Osteoblast (primary cell): ENCODE data around the gene RHBDL1. TPM values are rescaled to one million over a fixed set of nuclear protein-coding genes. Genes with fewer than 3 reads are reported as not detected.
"Not testable (repeated sequence)": the region's sequence is repeated elsewhere in the genome, so short reads cannot be mapped to it uniquely, and the experiment has no call there.

ENCODE experiments used
- DNase-seq: peaks from one replicate; pipeline ENCODE4 v3.0.0; 2011; ENCODE audit warnings: low spot score, mixed read lengths; ENCODE audit not compliant: insufficient read length; ENCODE audit errors: missing footprints
- H2AFZ ChIP-seq: 2 replicates; pipeline ENCODE4 v1.6.0; 2011; ENCODE audit warnings: mild to moderate bottlenecking, low read length
- H3K27ac ChIP-seq: 2 replicates; pipeline ENCODE4 v1.5.1; 2011; ENCODE audit warnings: mild to moderate bottlenecking, low read depth, low read length, moderate library complexity
- H3K27me3 ChIP-seq: 2 replicates; pipeline ENCODE4 v1.6.0; 2012; ENCODE audit warnings: mild to moderate bottlenecking, control low read depth, inconsistent platforms, low read length, moderate library complexity; ENCODE audit not compliant: insufficient read depth
- H3K36me3 ChIP-seq: 2 replicates; pipeline ENCODE4 v1.5.1; 2011; ENCODE audit warnings: mild to moderate bottlenecking, low read length, control low read depth, moderate library complexity; ENCODE audit not compliant: insufficient read depth
- H3K4me1 ChIP-seq: 2 replicates; pipeline ENCODE4 v1.5.1; 2011; ENCODE audit warnings: mild to moderate bottlenecking, low read length, control low read depth, moderate library complexity; ENCODE audit not compliant: insufficient read depth
- H3K4me2 ChIP-seq: 2 replicates; pipeline ENCODE4 v1.6.0; 2011; ENCODE audit warnings: mild to moderate bottlenecking, low read length; ENCODE audit not compliant: insufficient read depth
- H3K4me3 ChIP-seq: fragments of 200-600 bp; sonication (generic); 3 replicates; pipeline ENCODE4 v1.5.1; 2012; ENCODE audit warnings: mild to moderate bottlenecking, low read length, inconsistent platforms; ENCODE audit not compliant: insufficient read depth
- H3K79me2 ChIP-seq: 2 replicates; pipeline ENCODE4 v1.6.0; 2012; ENCODE audit warnings: mild to moderate bottlenecking, low read length, control low read depth, inconsistent platforms; ENCODE audit not compliant: insufficient read depth
- H3K9me3 ChIP-seq: 2 replicates; pipeline ENCODE4 v1.5.1; 2011; ENCODE audit warnings: low read depth, low read length, control low read depth
- H4K20me1 ChIP-seq: 2 replicates; pipeline ENCODE4 v1.6.0; 2012; ENCODE audit warnings: mild to moderate bottlenecking, low read length, control low read depth; ENCODE audit not compliant: insufficient read depth
- CTCF ChIP-seq: IDR thresholded peaks from 2 replicates; pipeline ENCODE4 v1.5.1; 2011; ENCODE audit warnings: mild to moderate bottlenecking, low read depth, low read length, moderate library complexity; ENCODE audit errors: extremely low read depth
- total RNA-seq: library from RNA; depleted of rRNA; stranded (reverse); fragments of >200 nt; gene quantifications from 2 replicates; pipeline ENCODE4 v1.2.3, GENCODE V29; 2012

The RHBDL1 gene
- total RNA-seq, 1 donor = 1.1 TPM

DNA sequence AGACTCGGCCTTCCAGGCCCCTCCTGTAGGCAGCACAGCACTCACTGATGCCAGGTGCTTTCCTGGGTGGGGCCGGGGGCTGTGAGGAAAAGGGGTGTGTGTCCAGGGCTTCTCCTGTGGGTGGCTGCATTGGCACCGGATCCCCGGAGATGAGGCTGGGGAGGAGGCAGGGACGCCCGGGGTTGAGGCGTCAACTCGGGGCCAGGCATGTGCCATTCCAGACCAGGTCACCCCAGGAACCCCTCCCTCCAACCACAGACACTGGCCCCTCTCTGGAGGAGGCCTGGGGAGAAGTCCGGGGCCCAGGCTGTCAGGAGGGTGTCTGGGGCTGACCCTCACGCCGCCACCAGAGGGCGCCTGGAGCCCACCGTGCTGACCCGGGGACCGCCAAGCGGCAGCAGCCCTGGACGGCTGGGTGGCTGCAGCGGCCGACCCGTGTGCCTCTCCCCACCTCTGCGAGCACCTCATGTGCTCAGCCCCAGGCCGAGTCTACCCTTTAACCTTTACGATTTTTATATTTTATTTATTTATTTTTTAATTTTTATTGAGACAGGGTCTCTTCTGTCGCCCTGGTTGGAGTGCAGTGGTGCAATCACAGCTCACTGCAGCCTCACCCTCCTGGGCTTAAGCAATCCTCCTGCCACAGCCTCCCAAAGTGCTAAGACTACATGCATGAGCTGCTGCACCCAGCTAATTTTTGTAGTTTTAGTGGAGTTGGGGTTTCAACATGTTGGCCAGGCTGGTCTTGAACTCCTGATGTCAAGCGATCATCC is 36.3 kb downstream of the RHBDL1 start:
- Histone ChIP-seq H3K79me2 (peaks cover 6% of the 10 kb centered on the region), H3K27me3 (peaks cover 31% of the 10 kb centered on the region), H3K9me3 (no peaks in the 10 kb centered on the region), H3K4me2 (no peak overlapping the region), H4K20me1 (peaks cover 9% of the 10 kb centered on the region), H3K36me3 (no peaks in the 10 kb centered on the region), H2AFZ (no peak overlapping the region), H3K4me1 (peaks cover 18% of the 10 kb centered on the region), H3K4me3 (no peak overlapping the region), H3K27ac (no peak overlapping the region)
- peak; percentile 100 for DNase-seq
- peak; percentile 82 for TF ChIP-seq CTCF

DNA sequence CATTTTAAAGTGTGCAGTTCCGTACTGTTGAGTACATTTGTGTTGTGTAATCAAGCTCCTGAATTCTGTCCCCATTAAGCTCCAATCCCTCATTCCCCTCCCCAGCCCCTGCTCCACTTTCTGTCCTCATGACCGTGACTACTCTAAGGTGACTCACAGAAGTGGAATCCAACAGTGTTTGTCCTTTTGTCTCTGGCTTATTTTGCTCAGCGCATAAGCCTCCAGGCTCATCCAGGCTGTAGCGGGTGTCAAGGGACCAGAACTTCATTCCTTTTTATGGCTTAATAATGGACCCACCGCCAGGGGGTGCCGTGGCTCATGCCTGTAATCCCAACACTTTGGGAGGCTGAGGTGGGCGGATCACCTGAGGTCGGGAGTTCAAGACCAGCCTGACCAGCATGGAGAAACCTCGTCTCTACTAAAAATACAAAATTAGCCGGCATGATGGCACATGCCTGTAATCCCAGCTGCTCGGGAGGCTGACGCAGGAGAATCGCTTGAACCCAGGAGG is 37.3 kb downstream of the RHBDL1 start:
- Histone ChIP-seq H3K27me3 (peaks cover 24% of the 10 kb centered on the region), H3K4me1 (peaks cover 18% of the 10 kb centered on the region), H3K4me2 (peak overlapping the region; percentile 3)
- H4K20me1 ChIP-seq, H2AFZ ChIP-seq, H3K36me3 ChIP-seq, H3K9me3 ChIP-seq, H3K4me3 ChIP-seq, H3K27ac ChIP-seq, H3K79me2 ChIP-seq: not testable (repeated sequence)
- peak; percentile 56 for TF ChIP-seq CTCF
- DNase-seq = peak; percentile 98

DNA sequence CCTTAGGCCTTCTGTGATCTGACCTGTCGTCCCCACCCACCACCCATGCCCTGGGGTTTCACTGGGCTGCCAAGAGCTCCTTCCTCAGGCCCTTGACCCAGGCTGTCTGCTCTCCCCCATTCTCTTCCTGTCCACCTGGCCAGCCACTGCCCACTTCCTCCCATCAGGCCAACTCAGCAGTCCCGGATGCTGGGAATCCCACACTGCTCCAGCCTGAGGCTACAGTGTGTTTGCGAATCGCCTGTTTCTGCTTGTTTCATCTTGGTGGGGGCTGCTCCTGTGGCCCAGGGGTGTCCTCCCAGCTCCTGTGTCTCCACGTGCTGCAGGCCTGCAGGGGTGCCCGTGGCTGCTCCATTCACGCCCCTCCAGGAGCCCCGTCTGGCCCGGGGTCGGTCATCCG is 38.6 kb downstream of the RHBDL1 start:
- no peak overlapping the region for H3K4me3 ChIP-seq
- H3K27me3 ChIP-seq = peaks cover 12% of the 10 kb centered on the region
- peaks cover 7% of the 10 kb centered on the region for H4K20me1 ChIP-seq
- no peaks in the 10 kb centered on the region for H3K36me3 ChIP-seq
- no peak overlapping the region for H2AFZ ChIP-seq
- H3K9me3 ChIP-seq = no peaks in the 10 kb centered on the region
- no peak for TF ChIP-seq CTCF
- peaks cover 18% of the 10 kb centered on the region for H3K4me1 ChIP-seq
- peaks cover 6% of the 10 kb centered on the region for H3K79me2 ChIP-seq
- no peak overlapping the region for H3K4me2 ChIP-seq
- no peak for DNase-seq
- no peak overlapping the region for H3K27ac ChIP-seq

GRCh38 chr16:714558-715476 is 39.3 kb downstream of the RHBDL1 start, which contains the start of gene METRN:
Gene METRN, plus strand, starts transcription at chr16:715118. Its CDS starts 172 bp downstream, at chr16:715290.
- H4K20me1 ChIP-seq = peaks cover 7% of the 10 kb centered on the region
- peaks cover 7% of the 10 kb centered on the region for H3K27me3 ChIP-seq
- no peak for TF ChIP-seq CTCF
- peaks cover 16% of the 10 kb centered on the region for H3K4me1 ChIP-seq
- peak within 1 kb of the TSS; percentile 80 for H3K4me2 ChIP-seq
- H3K79me2 ChIP-seq = peaks cover 6% of the 10 kb centered on the region
- peak; percentile 100 for DNase-seq
- H2AFZ ChIP-seq = peak within 1 kb of the TSS; percentile 72
- no peaks in the 10 kb centered on the region for H3K36me3 ChIP-seq
- H3K27ac ChIP-seq = no peak within 1 kb of the TSS
- no peaks in the 10 kb centered on the region for H3K9me3 ChIP-seq
- peak within 1 kb of the TSS; percentile 73 for H3K4me3 ChIP-seq
